ENCODE data around the gene TBC1D24. TPM values are rescaled to one million over a fixed set of nuclear protein-coding genes. Genes with fewer than 3 reads are reported as not detected.

Gene TBC1D24
- total RNA-seq, 1 experiment from 2014 or later = 24.6 TPM

DNA sequence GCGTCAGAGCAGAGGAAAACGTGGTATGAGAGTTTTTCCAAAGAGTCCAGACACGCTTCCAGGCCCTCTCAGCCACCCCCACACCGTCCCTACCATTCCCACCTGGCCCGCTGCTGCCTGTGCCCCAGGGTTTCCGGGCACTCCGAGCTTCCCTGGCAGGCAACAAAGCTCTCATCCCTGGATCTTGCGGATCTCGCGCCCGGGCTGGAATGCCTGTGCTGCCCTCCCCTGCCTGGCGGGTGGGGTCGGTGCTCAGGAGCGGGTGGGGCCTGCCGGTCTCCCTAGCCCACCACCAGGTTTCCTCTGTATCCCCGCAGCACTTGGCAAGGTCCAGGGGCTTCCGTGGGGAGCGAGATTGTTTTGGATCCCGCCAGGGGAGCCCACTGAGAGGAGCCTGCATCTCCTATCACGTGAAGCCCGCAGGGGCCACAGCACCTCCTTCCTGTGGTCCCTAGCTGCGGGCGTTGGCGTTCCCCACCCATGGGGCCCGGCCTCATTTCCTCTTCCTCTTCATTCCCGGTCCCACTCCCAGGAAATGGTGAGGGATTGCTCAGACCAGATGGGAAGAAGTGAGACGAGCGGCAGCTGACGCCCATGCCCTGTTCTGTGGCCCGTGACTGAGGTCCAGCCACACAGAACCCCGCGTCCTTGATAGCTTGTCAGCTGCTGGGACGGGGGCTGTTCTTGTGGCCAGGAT, 11.0 kb downstream of the TBC1D24 start:
- BruUV-seq (replicated peaks) = no TSS peak
- Histone ChIP-seq H3K9me3 (ENCODE audit: control insufficient read depth in 1 of 2, insufficient read depth in 1 of 2, low read depth in 1 of 2, low read length in 2 of 2) (no peaks in the 10 kb centered on the region), H3K9ac (ENCODE audit: low read length) (no peak overlapping the region), H3K4me1 (ENCODE audit: control insufficient read depth in 1 of 2, insufficient read depth in 2 of 2, low read length in 2 of 2) (no peaks in the 10 kb centered on the region), H3K27me3 (ENCODE audit: insufficient read depth, low read length) (no peaks in the 10 kb centered on the region), H3K36me3 (ENCODE audit: control insufficient read depth in 1 of 2, insufficient read depth in 2 of 2, low read length in 2 of 2) (no peaks in the 10 kb centered on the region; a peak in 1 of 4 replicates), H3K79me2 (ENCODE audit: insufficient read depth, low read length) (peaks cover 17% of the 10 kb centered on the region; the same call in 1 of the 2 replicates), H3K9me2 (ENCODE audit: insufficient read depth) (no peaks in the 10 kb centered on the region), H3K4me3 (replicated peaks in 1 of 2; ENCODE audit: low read depth in 1 of 2, low read length in 2 of 2) (no peak overlapping the region), H4K20me1 (ENCODE audit: insufficient read depth) (no peaks in the 10 kb centered on the region), H3K4me2 (ENCODE audit: low read length) (no peak overlapping the region), H2AFZ (ENCODE audit: low read depth, low read length, poor library complexity, severe bottlenecking) (no peak overlapping the region), H3K27ac (ENCODE audit: low read depth, low read length) (no peak overlapping the region)
- intact Hi-C loops (cut with micrococcal nuclease) = no loop called here
- TF ChIP-seq EZH2phosphoT487 (IDR thresholded peaks at IDR 0.05; ENCODE audit: borderline replicate concordance) (no peak), RAD21 (IDR thresholded peaks at IDR 0.05; ENCODE audit: low read depth) (no peak), SRF (IDR thresholded peaks at IDR 0.05; ENCODE audit: low read depth) (no peak), EZH2 (IDR thresholded peaks at IDR 0.05) (no peak)
- TF ChIP-seq, protein P1, sequence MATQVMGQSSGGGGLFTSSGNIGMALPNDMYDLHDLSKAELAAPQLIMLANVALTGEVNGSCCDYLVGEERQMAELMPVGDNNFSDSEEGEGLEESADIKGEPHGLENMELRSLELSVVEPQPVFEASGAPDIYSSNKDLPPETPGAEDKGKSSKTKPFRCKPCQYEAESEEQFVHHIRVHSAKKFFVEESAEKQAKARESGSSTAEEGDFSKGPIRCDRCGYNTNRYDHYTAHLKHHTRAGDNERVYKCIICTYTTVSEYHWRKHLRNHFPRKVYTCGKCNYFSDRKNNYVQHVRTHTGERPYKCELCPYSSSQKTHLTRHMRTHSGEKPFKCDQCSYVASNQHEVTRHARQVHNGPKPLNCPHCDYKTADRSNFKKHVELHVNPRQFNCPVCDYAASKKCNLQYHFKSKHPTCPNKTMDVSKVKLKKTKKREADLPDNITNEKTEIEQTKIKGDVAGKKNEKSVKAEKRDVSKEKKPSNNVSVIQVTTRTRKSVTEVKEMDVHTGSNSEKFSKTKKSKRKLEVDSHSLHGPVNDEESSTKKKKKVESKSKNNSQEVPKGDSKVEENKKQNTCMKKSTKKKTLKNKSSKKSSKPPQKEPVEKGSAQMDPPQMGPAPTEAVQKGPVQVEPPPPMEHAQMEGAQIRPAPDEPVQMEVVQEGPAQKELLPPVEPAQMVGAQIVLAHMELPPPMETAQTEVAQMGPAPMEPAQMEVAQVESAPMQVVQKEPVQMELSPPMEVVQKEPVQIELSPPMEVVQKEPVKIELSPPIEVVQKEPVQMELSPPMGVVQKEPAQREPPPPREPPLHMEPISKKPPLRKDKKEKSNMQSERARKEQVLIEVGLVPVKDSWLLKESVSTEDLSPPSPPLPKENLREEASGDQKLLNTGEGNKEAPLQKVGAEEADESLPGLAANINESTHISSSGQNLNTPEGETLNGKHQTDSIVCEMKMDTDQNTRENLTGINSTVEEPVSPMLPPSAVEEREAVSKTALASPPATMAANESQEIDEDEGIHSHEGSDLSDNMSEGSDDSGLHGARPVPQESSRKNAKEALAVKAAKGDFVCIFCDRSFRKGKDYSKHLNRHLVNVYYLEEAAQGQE (IDR thresholded peaks at IDR 0.05; ENCODE audit: low read depth) = no peak
- ChIA-PET RAD21 (ENCODE audit: low non-redundant PET in 1 of 2, low total read pairs in 2 of 2, uncharacterized antibody in 2 of 2, unreplicated experiment in 2 of 2) (no interaction called here), POLR2A (no interaction called here), CTCF (no interaction called here)
- ATAC-seq (no peak), DNase-seq (ENCODE audit: low read depth, low spot score) (no peak)
